ENCODE results near the gene ZHX3. TPM values are rescaled to one million over a fixed set of nuclear protein-coding genes. Genes with fewer than 3 reads are reported as not detected.

ZHX3 gene
- total and polyA plus RNA-seq, 9 of the 15 experiments (the other 6 are each of a cell fraction or from before 2014, with no cell fraction given): 0.80 to 14.6 (median 4.9) TPM

- TF ChIP-seq ZBTB26 (CRISPR knock-in tag; IDR thresholded peaks at IDR 0.05) (no peak), PREB (CRISPR knock-in tag; IDR thresholded peaks at IDR 0.05) (no peak), CXXC5 (CRISPR knock-in tag; IDR thresholded peaks at IDR 0.05) (peak; percentile 92), CLOCK (CRISPR knock-in tag; IDR thresholded peaks at IDR 0.05; ENCODE audit: borderline replicate concordance) (no peak), CHD7 (IDR thresholded peaks at IDR 0.05; ENCODE audit: low read depth, low read length) (no peak), ZNF75A (CRISPR knock-in tag; IDR thresholded peaks at IDR 0.05) (no peak), ZBTB7A (IDR thresholded peaks at IDR 0.05; ENCODE audit: borderline replicate concordance, control insufficient read depth, low read depth, low read length) (peak; percentile 89), HMGN3 (IDR thresholded peaks at IDR 0.05; ENCODE audit: borderline replicate concordance, extremely low read depth, insufficient read length, low read depth, low read length) (no peak), ELF2 (CRISPR knock-in tag; IDR thresholded peaks at IDR 0.05) (no peak)
These were observed 180.6 kb downstream of the ZHX3 start, which contains the start of gene PLCG1 (continued) for GRCh38 chr20:41136680-41137613.
